Measurements from ENCODE around the gene TCL1B. TPM values are rescaled to one million over a fixed set of nuclear protein-coding genes. Genes with fewer than 3 reads are reported as not detected.
"Not testable (repeated sequence)": the region's sequence is repeated elsewhere in the genome, so short reads cannot be mapped to it uniquely, and the experiment has no call there.

The TCL1B gene
- total RNA-seq, 1 donor from 2014 or later: not detected

DNA sequence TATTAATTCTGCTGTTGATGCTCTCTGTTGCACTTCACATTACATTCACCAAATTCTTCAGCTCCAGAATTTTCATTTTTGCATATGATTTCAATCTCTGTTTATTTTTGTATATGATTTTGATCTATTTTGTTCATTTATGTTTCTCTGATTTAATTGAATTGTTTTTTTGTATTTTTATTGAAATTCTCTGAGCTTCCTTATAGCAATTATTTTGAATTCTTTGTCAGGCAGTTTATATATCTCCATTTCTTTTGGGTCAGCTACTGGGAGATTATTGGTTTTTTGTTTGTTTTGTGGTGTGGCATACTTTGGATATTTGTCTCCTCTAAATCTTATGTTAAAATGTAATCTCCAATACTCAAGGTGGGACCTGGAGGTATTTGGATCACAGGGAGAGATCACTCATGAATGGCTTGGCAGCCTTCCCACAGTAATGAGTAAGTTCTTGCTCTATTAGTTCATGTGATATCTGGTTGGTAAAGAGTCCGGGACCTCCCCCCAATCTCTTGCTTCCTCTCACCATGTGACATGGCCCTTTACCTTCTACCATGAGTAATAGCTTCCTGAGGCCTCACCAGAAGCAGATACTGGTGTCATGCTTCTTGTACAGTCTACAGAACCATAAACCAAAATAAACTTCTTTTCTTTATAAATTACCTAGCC lies 36.4 kb downstream of the TCL1B start:
- Mint-ChIP-seq H3K36me3 (ENCODE audit: low read depth) (no peaks in the 10 kb centered on the region), H3K27me3 (ENCODE audit: insufficient read depth) (peaks cover 10% of the 10 kb centered on the region), H3K4me1 (ENCODE audit: low read depth) (no peaks in the 10 kb centered on the region), H3K4me3 (no peak overlapping the region), H3K9me3 (no peaks in the 10 kb centered on the region), H3K27ac (no peak overlapping the region)
- intact Hi-C loops (cut with micrococcal nuclease): no loop called here
- DNase-seq (ENCODE audit: low spot score): no peak

DNA sequence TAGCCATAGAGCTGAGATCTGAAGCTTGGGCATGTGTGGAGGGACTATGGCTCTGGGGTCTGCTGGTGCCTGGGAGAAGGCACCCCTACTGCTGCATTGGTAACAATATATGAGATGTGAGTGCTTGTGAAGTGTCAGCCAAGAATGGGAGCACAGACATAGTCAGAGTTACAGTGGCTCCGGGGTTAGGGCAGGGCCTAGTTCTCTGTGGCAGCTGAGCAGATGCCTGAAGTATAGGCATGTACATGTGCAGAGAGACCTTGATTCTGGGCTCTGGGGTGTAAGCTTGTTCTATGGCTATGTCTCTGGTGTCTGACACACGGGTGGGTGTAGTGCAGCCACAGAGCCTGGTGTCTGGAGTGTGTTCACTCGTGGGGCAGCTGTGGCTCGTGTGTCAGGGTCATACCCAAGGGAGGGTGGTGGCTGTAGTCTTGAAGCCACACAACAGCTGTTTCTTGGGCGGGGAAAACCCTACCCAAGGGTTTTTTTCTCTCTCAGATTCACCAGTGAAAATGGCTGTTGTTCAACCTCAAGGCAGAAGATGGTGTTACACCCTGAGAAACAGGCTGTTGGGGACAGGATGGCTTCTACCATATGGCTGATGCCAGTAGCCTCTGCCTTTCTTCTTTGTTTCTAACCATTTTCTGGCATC lies 39.6 kb downstream of the TCL1B start:
- no peak overlapping the region for H3K4me3 Mint-ChIP-seq
- intact Hi-C loops (cut with micrococcal nuclease): no loop called here
- peaks cover under 1% of the 10 kb centered on the region for H3K27me3 Mint-ChIP-seq (ENCODE audit: insufficient read depth)
- no peaks in the 10 kb centered on the region for H3K36me3 Mint-ChIP-seq (ENCODE audit: low read depth)
- H3K27ac Mint-ChIP-seq: no peak overlapping the region
- DNase-seq (ENCODE audit: low spot score): no peak
- no peaks in the 10 kb centered on the region for H3K4me1 Mint-ChIP-seq (ENCODE audit: low read depth)
- no peaks in the 10 kb centered on the region for H3K9me3 Mint-ChIP-seq

DNA sequence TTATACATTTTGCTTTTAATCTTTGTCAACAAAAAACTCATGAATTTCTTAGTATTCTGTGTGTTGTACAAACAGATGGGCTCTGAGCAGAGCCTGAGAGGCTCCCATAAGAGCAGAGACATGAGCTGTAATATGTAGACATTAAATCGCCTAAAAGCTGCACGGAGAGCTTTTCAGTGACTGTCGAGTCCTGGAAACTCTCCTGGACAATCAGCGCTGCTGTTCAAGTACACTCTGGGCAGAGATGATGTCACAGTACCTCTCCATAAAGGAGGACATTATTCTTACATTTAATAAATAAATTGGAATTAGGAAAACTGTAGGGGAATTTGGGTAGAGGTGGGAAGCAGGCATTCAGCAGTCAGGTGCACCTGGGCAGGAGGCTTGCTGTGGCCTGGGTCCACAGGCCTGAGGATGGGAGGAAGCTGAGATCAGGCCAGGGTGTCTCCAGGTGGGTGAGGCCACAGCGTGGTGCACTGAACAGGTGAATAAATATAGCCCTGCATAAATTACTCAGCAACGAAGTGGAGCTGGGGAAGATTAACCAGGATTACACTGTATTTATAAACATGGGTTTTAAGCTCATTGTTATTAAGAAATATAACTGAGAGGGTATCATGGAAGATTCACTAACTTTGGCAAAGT lies 41.0 kb downstream of the TCL1B start:
- H3K4me1 Mint-ChIP-seq (ENCODE audit: low read depth): no peaks in the 10 kb centered on the region
- intact Hi-C loops (cut with micrococcal nuclease): no loop called here
- no peaks in the 10 kb centered on the region for H3K27me3 Mint-ChIP-seq (ENCODE audit: insufficient read depth)
- no peak overlapping the region for H3K4me3 Mint-ChIP-seq
- no peak for DNase-seq (ENCODE audit: low spot score)
- H3K27ac Mint-ChIP-seq: no peak overlapping the region
- H3K36me3 Mint-ChIP-seq (ENCODE audit: low read depth): no peaks in the 10 kb centered on the region
- H3K9me3 Mint-ChIP-seq: no peaks in the 10 kb centered on the region

DNA sequence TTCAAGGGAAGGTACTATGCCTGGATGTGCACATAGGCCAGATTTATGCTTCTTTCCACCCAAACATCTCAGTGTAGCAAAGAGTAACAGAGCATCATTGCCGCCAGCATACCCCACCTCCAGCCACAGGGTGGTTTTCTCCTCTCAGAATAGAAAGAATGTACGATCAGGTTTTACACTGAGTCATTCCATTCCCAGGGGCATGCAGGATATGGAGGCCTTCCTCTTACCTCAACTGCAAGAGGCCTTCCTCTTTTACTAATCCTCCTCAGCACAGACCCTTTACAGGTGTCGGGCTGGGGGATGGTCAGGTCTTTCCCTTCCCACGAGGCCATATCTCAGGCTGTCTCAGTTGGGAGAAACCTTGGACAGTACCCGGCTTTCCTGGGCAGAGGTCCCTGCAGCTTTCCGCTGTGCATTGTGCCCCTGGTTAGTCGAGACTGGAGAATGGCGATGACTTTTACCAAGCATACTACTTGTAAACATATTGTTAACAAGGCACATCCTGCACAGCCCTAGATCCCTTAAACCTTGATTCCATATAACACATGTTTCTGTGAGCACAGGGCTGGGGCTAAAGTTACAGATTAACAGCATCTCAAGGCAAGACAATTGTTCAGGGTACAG lies 43.3 kb downstream of the TCL1B start:
- DNase-seq (ENCODE audit: low spot score); H3K4me3 Mint-ChIP-seq; H3K9me3 Mint-ChIP-seq; H3K4me1 Mint-ChIP-seq (ENCODE audit: low read depth); H3K36me3 Mint-ChIP-seq (ENCODE audit: low read depth); intact Hi-C loops (cut with micrococcal nuclease); H3K27ac Mint-ChIP-seq; H3K27me3 Mint-ChIP-seq (ENCODE audit: insufficient read depth): not testable (repeated sequence)

DNA sequence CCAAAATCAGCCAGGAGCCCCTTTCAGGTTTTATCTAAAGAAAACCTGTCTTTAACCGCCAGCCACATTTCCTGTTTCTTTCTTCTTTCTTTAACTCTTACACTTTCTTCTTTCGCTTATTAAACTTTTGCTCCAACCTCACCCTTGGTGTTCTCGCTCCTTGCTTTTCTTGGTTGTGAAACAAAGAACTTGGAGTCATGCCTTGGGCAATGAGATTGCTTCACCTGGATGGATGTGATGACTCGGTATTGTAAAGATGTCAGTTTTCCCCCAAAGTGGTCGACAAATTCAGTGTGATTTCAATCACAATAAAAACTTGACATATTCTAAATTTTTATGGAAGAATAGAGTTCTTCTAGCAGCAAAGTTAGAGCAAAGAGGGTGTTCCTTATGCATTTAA lies 43.9 kb downstream of the TCL1B start:
- Mint-ChIP-seq H3K27me3 (ENCODE audit: insufficient read depth) (peaks cover 7% of the 10 kb centered on the region), H3K4me3 (no peak overlapping the region), H3K4me1 (ENCODE audit: low read depth) (no peaks in the 10 kb centered on the region), H3K27ac (no peak overlapping the region), H3K36me3 (ENCODE audit: low read depth) (no peaks in the 10 kb centered on the region), H3K9me3 (no peaks in the 10 kb centered on the region)
- DNase-seq (ENCODE audit: low spot score): no peak
- intact Hi-C loops (cut with micrococcal nuclease): no loop called here

DNA sequence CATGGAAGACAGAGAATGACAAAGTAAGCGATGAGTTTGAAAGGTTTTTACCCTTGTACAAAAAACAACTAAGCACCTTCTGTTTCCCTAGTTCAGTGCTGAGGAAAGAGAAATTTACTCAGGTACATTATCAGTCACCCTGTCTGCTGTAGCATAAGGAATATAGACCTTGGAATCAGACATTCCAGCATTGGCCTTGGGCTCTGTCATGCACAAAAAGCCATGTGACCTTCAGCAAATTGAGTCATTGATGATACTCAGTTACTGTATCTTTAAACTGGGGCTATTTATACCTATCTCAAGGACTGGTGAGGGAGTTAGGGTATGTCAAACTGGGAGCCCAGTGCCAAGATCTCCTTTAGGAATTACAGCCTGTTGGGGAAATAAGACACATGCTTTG lies 47.0 kb downstream of the TCL1B start:
- Mint-ChIP-seq H3K4me1 (ENCODE audit: low read depth) (no peaks in the 10 kb centered on the region), H3K27ac (no peak overlapping the region), H3K9me3 (no peaks in the 10 kb centered on the region)

DNA sequence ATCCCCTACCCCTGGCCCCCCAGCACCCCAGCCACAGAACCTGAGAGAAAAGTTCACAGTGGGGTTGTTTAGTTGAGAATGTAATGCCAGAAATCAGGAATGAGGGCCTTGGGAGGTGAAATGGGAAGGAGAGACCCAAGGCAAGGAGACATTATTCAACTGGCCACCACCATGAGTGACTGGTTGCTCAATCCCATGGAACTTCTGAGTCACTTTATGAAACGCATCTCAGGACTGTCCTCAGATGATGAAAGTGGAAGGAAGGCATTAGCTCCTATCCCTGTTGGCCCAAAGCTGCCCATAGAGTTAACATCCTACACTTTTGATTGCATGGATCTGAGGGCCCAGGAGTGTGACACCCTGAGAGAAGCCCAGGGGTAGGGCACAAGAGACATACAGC lies 53.1 kb downstream of the TCL1B start:
- peaks cover 1% of the 10 kb centered on the region for H3K27me3 Mint-ChIP-seq (ENCODE audit: insufficient read depth)
- no peak overlapping the region for H3K27ac Mint-ChIP-seq
- DNase-seq (ENCODE audit: low spot score): no peak
- H3K9me3 Mint-ChIP-seq: peaks cover 6% of the 10 kb centered on the region
- no peak overlapping the region for H3K4me3 Mint-ChIP-seq
- peaks cover 7% of the 10 kb centered on the region for H3K4me1 Mint-ChIP-seq (ENCODE audit: low read depth)
- H3K36me3 Mint-ChIP-seq (ENCODE audit: low read depth): peaks cover 3% of the 10 kb centered on the region
- intact Hi-C loops (cut with micrococcal nuclease): no loop called here

More for the DNA sequence above, 47.0 kb downstream of the TCL1B start:
- intact Hi-C loops (cut with micrococcal nuclease): no loop called here
- no peaks in the 10 kb centered on the region for H3K36me3 Mint-ChIP-seq (ENCODE audit: low read depth)
- no peak for DNase-seq (ENCODE audit: low spot score)
- H3K4me3 Mint-ChIP-seq: no peak overlapping the region
- H3K27me3 Mint-ChIP-seq (ENCODE audit: insufficient read depth): peaks cover 9% of the 10 kb centered on the region

DNA sequence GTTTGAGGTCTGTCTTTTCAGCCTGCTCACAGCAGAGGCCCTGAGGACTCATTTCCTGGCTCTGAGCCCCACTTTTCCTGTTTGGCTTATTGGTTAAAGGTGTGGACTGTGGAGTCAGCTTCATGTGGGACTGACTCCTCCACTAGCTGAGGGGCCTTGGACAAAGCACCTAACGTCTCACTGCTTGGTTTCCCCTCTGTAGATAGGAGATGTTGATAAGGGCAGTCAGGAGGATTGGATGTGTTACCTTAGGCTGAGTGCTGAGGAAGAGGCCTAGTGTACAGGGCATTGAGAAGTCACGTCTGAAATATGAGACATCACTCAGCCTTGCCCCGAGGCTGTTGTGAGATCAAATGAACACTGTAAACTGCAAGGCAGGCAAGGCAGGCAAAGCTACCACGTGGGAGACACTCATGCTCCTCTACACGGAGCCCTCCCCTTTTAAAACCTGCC lies 54.8 kb downstream of the TCL1B start:
- no peak for DNase-seq (ENCODE audit: low spot score)
- peaks cover 7% of the 10 kb centered on the region for H3K4me1 Mint-ChIP-seq (ENCODE audit: low read depth)
- H3K27ac Mint-ChIP-seq: no peak overlapping the region
- no peak overlapping the region for H3K4me3 Mint-ChIP-seq
- peaks cover 3% of the 10 kb centered on the region for H3K36me3 Mint-ChIP-seq (ENCODE audit: low read depth)
- peaks cover 6% of the 10 kb centered on the region for H3K9me3 Mint-ChIP-seq
- H3K27me3 Mint-ChIP-seq (ENCODE audit: insufficient read depth): no peaks in the 10 kb centered on the region
- intact Hi-C loops (cut with micrococcal nuclease): no loop called here

DNA sequence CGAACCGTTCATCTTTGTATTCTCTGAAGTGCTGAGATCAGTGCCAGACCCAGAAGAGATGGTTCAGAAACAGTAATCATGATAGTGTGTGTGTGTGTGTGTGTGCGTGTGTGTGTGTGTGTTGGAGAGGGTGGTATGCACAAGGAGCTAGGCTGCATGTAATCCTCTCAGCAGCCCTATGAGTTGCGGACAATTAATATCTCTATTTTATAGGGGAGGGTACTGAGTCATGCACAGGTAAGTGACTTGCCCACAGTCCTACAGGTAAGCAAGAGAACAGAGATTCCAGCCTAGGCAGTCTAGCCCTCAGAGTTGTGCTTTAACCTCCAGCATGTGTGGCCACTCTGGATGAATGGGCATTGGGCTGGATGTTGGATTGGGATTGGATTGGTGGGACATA lies 55.6 kb downstream of the TCL1B start:
- no peak for DNase-seq (ENCODE audit: low spot score)
- no peaks in the 10 kb centered on the region for H3K27me3 Mint-ChIP-seq (ENCODE audit: insufficient read depth)

More for the DNA sequence above, 55.6 kb downstream of the TCL1B start:
- peaks cover 3% of the 10 kb centered on the region for H3K36me3 Mint-ChIP-seq (ENCODE audit: low read depth)
- H3K4me1 Mint-ChIP-seq (ENCODE audit: low read depth): peaks cover 7% of the 10 kb centered on the region
- H3K9me3 Mint-ChIP-seq: peaks cover 6% of the 10 kb centered on the region
- intact Hi-C loops (cut with micrococcal nuclease): no loop called here
- H3K4me3 Mint-ChIP-seq: no peak overlapping the region
- no peak overlapping the region for H3K27ac Mint-ChIP-seq

Other genes starting within 250 kb of the TCL1B start
- 42.6 and 44.1 TPM in 2 replicates for gene SYNE3, start 169.8 kb upstream of the TCL1B start, total RNA-seq
- gene GLRX5, start 151.4 kb upstream of the TCL1B start, total RNA-seq: 46.7 and 48.9 TPM in 2 replicates
- gene TCL1A, start 27.7 kb downstream of the TCL1B start, total RNA-seq: not detected in 2 replicates
- not detected in 2 replicates for gene TUNAR, start 190.4 kb downstream of the TCL1B start, total RNA-seq